A673 (cell line): ENCODE measurements around the gene BORCS8.

Experiments used
- CTCF ChIP-seq: fragments of 300-800, 200-600 bp; sonication (generic); conservative IDR thresholded peaks from 2 replicates; pipeline ENCODE4 v1.5.1; 2017; ENCODE audit warnings: low read depth, mild to moderate bottlenecking, antibody characterized with exemption, low read length, moderate library complexity, mixed read lengths
- EZH2 ChIP-seq: fragments of 200-600 bp; sonication (generic); IDR thresholded peaks from 2 replicates; pipeline ENCODE4 v1.6.1; 2017; ENCODE audit warnings: borderline replicate concordance, low read depth, mild to moderate bottlenecking, mixed read lengths, antibody characterized with exemption, low read length; ENCODE audit not compliant: poor library complexity, severe bottlenecking

DNA sequence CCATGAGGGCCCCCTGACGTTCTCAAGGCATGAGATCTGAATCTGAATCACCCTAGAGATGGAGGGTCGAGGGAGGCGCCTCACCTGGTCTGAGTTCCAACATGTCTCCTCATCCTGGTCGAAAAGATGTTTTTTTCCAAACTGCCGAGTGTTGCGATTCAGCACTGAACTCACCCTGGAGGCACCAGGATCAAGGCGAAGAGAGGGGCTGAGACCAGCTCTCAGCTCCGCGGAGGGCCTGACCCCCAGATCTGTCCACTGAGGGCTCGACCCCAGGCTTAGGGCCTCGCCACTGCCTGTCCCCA, 10.7 kb upstream of the BORCS8 start:
- TF ChIP-seq CTCF = no peak
- TF ChIP-seq EZH2 = no peak
